HG03565 (cell line): ENCODE results near the gene DBP.

Experiments used
- ATAC-seq: cut with Tn5 transposase; IDR thresholded peaks from one replicate; pipeline ENCODE4 v1.9.1; 2021; ENCODE audit warnings: mild to moderate bottlenecking, moderate library complexity; ENCODE audit not compliant: unreplicated experiment

Gene DBP

DNA sequence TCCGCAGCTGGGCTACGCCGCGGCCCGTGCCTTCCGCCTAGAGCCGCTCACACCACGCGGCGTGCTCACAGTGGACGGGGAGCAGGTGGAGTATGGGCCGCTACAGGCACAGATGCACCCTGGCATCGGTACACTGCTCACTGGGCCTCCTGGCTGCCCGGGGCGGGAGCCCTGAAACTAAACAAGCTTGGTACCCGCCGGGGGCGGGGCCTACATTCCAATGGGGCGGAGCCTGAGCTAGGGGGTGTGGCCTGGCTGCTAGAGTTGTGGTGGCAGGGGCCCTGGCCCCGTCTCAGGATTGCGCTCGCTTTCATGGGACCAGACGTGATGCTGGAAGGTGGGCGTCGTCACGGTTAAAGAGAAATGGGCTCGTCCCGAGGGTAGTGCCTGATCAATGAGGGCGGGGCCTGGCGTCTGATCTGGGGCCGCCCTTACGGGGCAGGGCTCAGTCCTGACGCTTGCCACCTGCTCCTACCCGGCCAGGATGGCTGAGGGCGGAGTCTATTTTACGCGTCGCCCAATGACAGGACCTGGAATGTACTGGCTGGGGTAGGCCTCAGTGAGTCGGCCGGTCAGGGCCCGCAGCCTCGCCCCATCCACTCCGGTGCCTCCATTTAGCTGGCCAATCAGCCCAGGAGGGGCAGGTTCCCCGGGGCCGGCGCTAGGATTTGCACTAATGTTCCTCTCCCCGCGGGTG lies 7.4 kb downstream of the DBP start:
- ATAC-seq = no peak

DNA sequence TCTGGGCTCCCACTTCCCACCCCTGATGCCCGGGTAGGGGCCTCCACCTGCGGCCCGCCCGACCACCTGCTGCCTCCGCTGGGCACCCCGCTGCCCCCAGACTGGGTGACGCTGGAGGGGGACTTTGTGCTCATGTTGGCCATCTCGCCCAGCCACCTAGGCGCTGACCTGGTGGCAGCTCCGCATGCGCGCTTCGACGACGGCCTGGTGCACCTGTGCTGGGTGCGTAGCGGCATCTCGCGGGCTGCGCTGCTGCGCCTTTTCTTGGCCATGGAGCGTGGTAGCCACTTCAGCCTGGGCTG lies 7.9 kb downstream of the DBP start:
- ATAC-seq = no peak

GRCh38 chr19:48628486-48629296 lies 8.5 kb downstream of the DBP start:
- ATAC-seq = no peak

DNA sequence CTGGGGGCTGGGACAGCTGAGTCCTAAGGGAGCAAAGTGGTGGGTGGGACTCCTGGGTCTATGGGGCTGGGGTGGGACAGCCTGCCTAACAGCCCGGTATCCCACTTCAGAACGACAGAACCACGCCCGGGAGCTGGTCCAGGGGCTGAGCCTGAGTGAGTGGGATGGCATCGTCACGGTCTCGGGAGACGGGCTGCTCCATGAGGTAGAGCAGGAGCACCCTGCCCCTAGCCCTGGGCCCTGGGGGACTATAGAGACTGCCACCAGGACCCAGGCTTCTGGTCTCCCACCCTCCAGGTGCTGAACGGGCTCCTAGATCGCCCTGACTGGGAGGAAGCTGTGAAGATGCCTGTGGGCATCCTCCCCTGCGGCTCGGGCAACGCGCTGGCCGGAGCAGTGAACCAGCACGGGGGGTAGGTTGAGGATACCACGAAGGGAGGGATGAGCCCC lies 9.3 kb downstream of the DBP start:
- ATAC-seq = no peak

DNA sequence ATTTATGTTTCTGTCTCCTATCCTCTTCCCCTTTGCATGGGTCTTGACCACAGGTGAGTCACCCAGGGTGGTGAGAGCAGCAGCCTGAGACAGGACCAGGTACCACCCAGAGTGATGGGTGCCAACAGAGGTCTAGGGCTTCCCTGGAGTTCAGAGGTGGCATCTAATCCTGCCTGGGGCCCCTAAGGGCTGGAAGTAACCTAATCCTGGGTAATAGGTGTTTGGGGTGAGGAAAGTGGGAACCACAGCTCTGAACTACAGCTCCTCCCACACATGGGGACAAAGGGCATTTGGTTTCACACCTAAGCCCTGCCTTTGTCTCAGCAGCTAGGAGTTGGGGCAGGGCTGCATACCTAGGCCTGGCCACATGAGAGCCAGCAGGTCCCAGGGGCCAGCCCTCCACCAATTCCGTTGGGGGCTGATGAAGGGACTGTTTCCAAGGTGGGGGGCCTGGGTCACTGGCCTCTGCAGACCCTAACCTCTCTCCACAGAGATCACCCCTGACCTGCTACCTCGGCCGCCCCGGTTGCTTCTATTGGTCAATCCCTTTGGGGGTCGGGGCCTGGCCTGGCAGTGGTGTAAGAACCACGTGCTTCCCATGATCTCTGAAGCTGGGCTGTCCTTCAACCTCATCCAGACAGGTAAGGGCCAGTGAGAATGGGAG lies 9.8 kb downstream of the DBP start:
- ATAC-seq = no peak

- ATAC-seq = no peak
Measured at GRCh38 chr19:48625891-48626327, 11.3 kb downstream of the DBP start.

- no peak for ATAC-seq
Measured at GRCh38 chr19:48624791-48625723, 12.1 kb downstream of the DBP start.

DNA sequence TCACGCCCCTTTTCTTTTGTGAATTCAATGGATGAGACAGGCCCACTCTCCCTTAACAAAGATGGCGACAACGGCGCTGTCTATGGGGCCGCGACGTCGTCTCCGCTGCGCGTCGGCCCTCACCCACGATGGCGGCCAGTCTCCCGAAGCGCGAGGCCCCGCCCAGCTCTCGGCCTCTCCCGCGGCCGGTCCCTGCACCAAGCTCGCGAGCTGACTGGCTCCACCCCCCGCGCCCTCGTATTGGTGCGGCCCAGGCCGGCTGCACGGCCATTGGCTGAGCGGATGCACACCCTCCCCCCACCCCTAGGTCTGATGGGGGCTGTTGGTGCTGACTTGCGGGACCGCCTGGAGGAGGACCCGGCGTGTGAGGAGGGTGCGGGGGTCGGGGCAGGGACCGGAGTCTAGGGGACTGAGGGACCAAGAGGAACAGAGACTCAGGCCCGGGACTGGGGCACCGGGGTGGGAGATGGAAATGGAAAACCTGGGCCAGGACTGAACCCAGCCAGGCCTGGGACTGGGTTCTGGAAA lies 13.0 kb downstream of the DBP start:
- peak; percentile 33 for ATAC-seq

DNA sequence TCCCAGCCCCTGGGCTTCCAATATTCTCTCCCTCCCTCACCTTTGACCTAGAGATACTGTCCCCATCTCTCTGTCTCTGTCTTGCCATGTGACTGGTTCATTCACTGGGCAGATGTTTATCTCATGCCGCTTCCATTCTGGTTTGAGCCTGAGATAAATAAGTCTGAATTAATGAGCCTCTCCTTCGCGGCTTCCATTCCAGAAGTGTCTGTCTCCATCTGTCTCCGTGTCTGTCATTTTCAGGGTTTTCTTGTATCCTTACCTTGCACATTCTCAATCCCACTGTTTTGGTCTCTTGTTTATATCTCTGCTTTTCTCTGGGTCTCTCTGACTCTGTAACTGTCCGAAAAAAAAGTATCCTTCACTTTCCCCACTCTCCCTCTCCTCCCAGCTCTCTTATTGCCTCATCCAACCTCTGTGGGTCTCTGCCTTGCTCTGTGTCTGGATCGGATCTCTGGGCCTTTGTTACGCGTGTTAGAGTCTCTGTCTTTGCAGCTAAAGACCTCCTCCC lies 13.6 kb downstream of the DBP start:
- ATAC-seq = no peak

- ATAC-seq = no peak
Measured at GRCh38 chr19:48619692-48620585, 17.2 kb downstream of the DBP start.

DNA sequence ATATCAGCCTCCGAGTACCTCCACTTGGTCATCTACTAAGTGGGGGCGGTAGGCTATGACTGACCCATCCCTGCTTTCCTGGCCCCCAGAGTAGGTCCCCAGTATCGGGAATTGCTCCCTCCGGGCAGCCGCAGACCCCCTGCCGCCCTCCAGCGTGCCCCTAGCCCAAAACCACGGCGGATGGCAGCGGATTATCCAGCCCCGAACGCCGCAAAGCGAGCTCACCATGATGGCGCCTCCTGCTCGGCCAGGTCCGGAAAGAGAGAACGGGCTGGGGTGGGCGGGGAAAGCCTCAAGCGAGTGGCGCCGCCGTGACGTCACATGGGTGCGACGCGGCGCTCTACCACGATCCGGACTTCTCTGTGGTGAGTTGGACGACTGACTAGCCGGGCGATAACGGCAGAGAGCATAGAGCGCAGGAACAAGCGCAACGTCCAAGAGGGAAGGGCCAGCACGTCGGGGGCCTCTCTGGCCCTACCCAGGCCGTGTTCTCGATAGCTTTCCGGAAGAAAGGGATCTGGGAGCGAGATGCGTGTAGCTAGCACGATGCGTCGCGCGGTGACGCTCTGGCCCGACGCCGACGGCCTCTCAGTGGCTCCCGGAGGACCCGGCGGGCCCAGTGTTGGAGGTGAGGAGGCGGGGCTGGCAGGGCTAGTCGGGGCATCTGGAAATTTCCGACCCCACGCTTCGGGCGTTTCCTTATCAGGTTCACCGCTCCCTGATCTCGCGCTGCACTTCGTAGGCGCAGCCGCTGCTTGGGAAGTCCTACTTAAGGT lies 18.1 kb downstream of the DBP start, which contains the start of the genes RPL18 and SPHK2:
TSS of gene RPL18 (minus strand) at position 263 of the 776 bp plus-strand sequence. CDS start at position 228, 35 bp downstream.
TSS of gene SPHK2 (plus strand) at position 591 of the 776 bp plus-strand sequence. CDS start 1,009 bp downstream, outside the sequence.
- ATAC-seq = peak; percentile 73

DNA sequence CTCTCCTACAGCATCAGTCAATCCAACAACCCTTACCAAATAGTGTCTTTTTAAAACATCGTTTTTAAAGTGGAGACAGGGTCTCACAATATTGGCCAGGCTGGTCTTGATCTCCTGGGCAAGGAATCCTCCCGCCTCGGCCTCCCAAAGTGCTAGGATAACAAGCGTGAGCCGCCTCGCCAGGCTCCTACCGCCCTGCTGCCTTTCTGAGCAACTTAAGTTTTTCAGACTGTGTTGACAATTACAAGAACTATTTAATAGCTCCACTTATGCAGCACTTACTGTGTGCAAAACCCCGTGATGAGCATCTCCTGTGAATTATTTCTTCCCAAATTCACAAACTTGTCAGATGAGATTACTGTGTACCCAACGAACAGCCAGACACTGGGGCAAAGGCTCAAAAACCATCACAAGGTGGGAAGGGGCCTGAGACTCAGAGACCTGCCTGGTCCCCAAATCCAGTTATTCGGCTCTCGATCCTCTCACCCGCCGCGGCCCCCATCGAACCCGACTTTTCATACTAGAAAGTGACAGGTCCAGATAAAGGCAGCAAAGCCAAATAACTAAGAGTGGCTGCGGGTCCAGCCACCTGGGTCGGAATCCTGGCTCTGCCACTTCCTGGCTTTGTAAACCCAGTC lies 18.8 kb downstream of the DBP start:
- no peak for ATAC-seq

DNA sequence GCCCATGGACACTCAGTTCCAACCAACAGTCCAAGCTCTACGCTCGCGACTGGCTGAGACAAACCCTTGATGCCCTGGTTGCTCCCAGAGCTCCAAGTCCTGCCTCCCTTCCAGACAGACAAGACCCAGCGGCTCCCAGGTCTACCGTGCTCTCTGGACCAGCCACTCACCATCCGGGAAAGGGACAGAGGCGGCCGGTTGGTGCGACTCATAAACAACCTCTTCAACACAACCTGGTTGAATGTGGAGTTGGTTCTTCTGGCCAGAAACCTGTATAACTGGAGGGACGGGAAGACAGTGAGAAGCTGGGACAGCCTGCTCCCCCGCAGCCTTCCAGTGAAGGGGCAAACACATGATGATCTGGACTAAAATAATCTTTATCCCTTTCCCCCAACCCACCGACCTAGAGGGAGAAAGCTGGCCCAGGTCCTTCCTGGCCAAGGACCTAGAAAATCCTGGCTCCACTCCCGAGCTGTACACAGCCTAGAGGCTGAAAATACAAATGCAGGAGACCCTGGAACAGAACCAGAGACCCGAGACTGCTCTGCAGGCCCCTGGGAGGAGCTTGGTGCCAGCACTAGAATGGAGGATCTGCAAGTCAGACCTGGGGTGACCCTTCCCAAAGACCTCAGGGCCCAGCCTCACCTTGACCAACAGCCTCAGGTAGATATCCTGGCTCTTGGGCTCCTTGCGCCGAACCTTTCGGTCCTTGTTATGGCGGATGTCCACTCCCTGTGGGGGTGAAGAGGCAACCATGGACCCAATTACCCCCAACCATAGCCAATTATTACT lies 19.8 kb downstream of the DBP start:
- no peak for ATAC-seq

GRCh38 chr19:48616491-48617056 lies 20.6 kb downstream of the DBP start:
- no peak for ATAC-seq

DNA sequence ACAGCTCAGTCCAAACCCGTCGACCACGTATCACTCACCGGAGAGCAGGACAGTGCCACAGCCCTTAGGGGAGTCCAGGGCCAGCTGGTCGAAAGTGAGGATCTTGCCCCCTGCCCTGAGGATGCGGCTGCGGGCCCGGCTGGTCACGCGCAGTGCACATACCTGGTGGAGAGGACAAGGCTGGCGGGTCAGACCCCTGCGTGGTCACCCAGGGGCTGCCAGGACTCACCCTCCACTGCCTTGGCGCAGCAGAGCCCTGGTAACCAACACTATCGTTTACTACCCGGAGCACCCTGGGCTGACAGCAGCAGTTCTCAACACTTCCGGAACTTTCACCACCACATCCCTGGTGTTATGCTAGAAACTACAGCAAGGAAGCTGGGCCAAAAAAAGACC lies 21.1 kb downstream of the DBP start:
- no peak for ATAC-seq

- no peak for ATAC-seq
Measured at GRCh38 chr19:48615231-48616040, 21.7 kb downstream of the DBP start.
